Panc1 (cell line): ENCODE results near the gene NUTM2D.
"Not testable (repeated sequence)": the region's sequence is repeated elsewhere in the genome, so short reads cannot be mapped to it uniquely, and the experiment has no call there.

Experiments
- CTCF ChIP-seq: fragments of 450-650 bp; IDR thresholded peaks from 2 replicates; pipeline ENCODE4 v1.5.1; 2017; ENCODE audit warnings: mild to moderate bottlenecking
- POLR2AphosphoS5 ChIP-seq: IDR thresholded peaks from 2 replicates; pipeline ENCODE4 v1.6.1; 2012; ENCODE audit warnings: mild to moderate bottlenecking, low read depth, low read length, moderate library complexity
- SIN3A ChIP-seq: IDR thresholded peaks from 2 replicates; pipeline ENCODE4 v1.6.1; 2012; ENCODE audit warnings: low read depth, mild to moderate bottlenecking, low read length, moderate library complexity, borderline replicate concordance; ENCODE audit not compliant: insufficient read depth

GRCh38 chr10:87385762-87386360 is 28.3 kb downstream of the NUTM2D start:
- TF ChIP-seq CTCF, POLR2AphosphoS5, SIN3A: not testable (repeated sequence)
